ENCODE data around the gene ARMC7. TPM values are rescaled to one million over a fixed set of nuclear protein-coding genes. Genes with fewer than 3 reads are reported as not detected.

The ARMC7 gene
- total RNA-seq, 1 experiment from 2014 or later, result 22.8 TPM

DNA sequence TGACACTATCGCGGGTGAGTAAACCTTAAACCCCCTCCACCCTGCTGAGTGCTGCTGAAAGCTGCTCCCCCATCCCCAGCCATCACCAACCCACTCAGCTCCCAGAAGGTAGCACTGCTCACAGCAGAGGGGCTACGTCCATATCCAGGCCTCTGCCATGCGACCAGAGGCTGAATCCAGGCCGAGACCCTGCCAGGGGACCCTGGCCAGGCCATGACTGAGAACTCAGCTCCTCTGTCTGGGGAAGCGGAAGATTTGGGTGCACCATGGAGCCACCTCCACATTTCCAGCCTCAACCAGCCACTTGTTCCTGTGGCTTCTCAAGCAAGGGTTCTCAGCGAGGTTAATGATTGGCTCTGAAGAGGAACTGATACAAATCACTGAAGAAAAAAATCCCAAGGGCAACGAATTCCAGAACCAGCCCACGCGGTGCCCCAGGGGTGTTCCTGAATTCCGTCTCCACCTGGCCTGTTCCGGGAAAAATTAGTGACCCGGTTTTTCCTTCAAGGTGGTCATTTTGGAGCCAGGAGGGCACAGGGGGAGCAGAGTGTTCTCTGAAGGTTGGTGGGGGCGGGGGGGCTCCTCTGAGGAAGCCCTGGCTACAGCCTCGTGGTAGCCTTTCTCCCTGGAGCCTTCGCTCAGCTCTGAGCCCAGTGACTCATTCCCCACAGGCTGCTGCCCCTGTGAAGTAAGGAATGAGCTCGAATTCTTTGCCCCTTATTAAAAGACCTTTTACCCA is 31.3 kb upstream of the ARMC7 start:
- H3K27me3 Mint-ChIP-seq (ENCODE audit: low read depth), result no peaks in the 10 kb centered on the region; the same call in 1 of the 2 replicates
- H3K23ac ChIP-seq (ENCODE audit: insufficient read length, low read depth, low read length), result no peak overlapping the region
- no peak overlapping the region for H2BK15ac ChIP-seq (ENCODE audit: low read depth, low read length)
- H3K9me3 Mint-ChIP-seq, result no peaks in the 10 kb centered on the region; a peak in 1 of 5 replicates
- no peak overlapping the region for H2AFZ ChIP-seq (ENCODE audit: low read length)
- no peak overlapping the region for H3K9ac ChIP-seq (ENCODE audit: extremely low read depth, insufficient read length, low read length)
- no peak overlapping the region for H4K5ac ChIP-seq (ENCODE audit: insufficient read length, low read depth, low read length)
- H3K27ac ChIP-seq (ENCODE audit: insufficient read length, low read depth, low read length), result no peak overlapping the region
- no peaks in the 10 kb centered on the region for H3K9me3 ChIP-seq (ENCODE audit: control insufficient read depth, low read depth, low read length)
- no peak overlapping the region for H3K4ac ChIP-seq (ENCODE audit: low read depth, low read length)
- H3K27ac Mint-ChIP-seq, result peak overlapping the region in 1 of 3 experiments; percentile 64; a peak in 2 of 7 replicates
- H2BK20ac ChIP-seq (ENCODE audit: low read depth, low read length, poor library complexity, severe bottlenecking), result no peak overlapping the region
- no peak overlapping the region for H3K14ac ChIP-seq (ENCODE audit: insufficient read depth, low read length)
- no peak overlapping the region for H4K8ac ChIP-seq (replicated peaks; ENCODE audit: insufficient read length, low read depth, low read length)
- H2BK12ac ChIP-seq (ENCODE audit: insufficient read length, low read depth, low read length), result no peak overlapping the region
- no peak overlapping the region for H4K91ac ChIP-seq (ENCODE audit: insufficient read length, low read depth, low read length)
- no peaks in the 10 kb centered on the region for H3K79me1 ChIP-seq (ENCODE audit: insufficient read depth, low read depth, low read length, poor library complexity, severe bottlenecking)
- H3K18ac ChIP-seq (ENCODE audit: insufficient read length, low read depth, low read length), result no peak overlapping the region
- no peak overlapping the region for H3T11ph ChIP-seq (ENCODE audit: low read length)
- peak; percentile 39 for DNase-seq
- peaks cover 6% of the 10 kb centered on the region; the same call in 1 of the 2 replicates for H3K4me1 ChIP-seq (ENCODE audit: insufficient read depth, low read length)
- no peak overlapping the region for H3K4me2 ChIP-seq (ENCODE audit: insufficient read depth, insufficient read length, low read length)
- no peaks in the 10 kb centered on the region for H3K79me2 ChIP-seq (ENCODE audit: insufficient read depth, low read length)
- H3K4me1 Mint-ChIP-seq, result peaks cover 29 to 33% of the 10 kb centered on the region in 2 experiments
- no peaks in the 10 kb centered on the region for H3K27me3 ChIP-seq (ENCODE audit: insufficient read depth, low read length)
- H4K20me1 ChIP-seq (ENCODE audit: control insufficient read depth, insufficient read depth, insufficient read length), result no peaks in the 10 kb centered on the region
- TF ChIP-seq, protein P1, sequence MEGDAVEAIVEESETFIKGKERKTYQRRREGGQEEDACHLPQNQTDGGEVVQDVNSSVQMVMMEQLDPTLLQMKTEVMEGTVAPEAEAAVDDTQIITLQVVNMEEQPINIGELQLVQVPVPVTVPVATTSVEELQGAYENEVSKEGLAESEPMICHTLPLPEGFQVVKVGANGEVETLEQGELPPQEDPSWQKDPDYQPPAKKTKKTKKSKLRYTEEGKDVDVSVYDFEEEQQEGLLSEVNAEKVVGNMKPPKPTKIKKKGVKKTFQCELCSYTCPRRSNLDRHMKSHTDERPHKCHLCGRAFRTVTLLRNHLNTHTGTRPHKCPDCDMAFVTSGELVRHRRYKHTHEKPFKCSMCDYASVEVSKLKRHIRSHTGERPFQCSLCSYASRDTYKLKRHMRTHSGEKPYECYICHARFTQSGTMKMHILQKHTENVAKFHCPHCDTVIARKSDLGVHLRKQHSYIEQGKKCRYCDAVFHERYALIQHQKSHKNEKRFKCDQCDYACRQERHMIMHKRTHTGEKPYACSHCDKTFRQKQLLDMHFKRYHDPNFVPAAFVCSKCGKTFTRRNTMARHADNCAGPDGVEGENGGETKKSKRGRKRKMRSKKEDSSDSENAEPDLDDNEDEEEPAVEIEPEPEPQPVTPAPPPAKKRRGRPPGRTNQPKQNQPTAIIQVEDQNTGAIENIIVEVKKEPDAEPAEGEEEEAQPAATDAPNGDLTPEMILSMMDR (conservative IDR thresholded peaks at IDR 0.05), result no peak
- no peaks in the 10 kb centered on the region for H3K36me3 Mint-ChIP-seq (ENCODE audit: insufficient read depth in 1 of 3, low read depth in 3 of 3)
- H3K4me3 Mint-ChIP-seq, result no peak overlapping the region
- H3K23me2 ChIP-seq (ENCODE audit: insufficient read length, low read depth, low read length, poor library complexity, severe bottlenecking), result no peaks in the 10 kb centered on the region
- H2AK5ac ChIP-seq (ENCODE audit: insufficient read length, low read length), result no peak overlapping the region
- no peak overlapping the region for H2BK5ac ChIP-seq (ENCODE audit: insufficient read length, low read length)
- H3K56ac ChIP-seq (ENCODE audit: insufficient read length, low read depth, low read length), result no peak overlapping the region
- no peak overlapping the region for H2BK120ac ChIP-seq (ENCODE audit: low read depth, low read length, poor library complexity, severe bottlenecking)
- WGBS (ENCODE audit: extremely low coverage, insufficient read length, low lambda C conversion rate), result no CpG with 5 or more reads among the region's 17 CpGs
